Measurements from ENCODE around the gene KCNK5. TPM values are rescaled to one million over a fixed set of nuclear protein-coding genes. Genes with fewer than 3 reads are reported as not detected.

The KCNK5 gene
- total and polyA plus RNA-seq, 9 of the 15 experiments (the other 6 are each of a cell fraction or from before 2014, with no cell fraction given) = 1.5 to 45.8 (median 25.8) TPM

GRCh38 chr6:39199976-39200375 lies 29.3 kb downstream of the KCNK5 start:
- no peak overlapping the region for H2AFZ ChIP-seq (ENCODE audit: low read depth, low read length)
- H4K20me1 ChIP-seq (replicated peaks; ENCODE audit: control insufficient read depth, insufficient read depth, low read length) = peaks cover 98% of the 10 kb centered on the region
- in situ Hi-C loops (cut with MboI) = no loop called here
- no peak overlapping the region for H3K27ac ChIP-seq (ENCODE audit: extremely low read depth, low read depth, low read length)
- 95% methylated on average over 10 of the region's 10 CpGs for WGBS (ENCODE audit: insufficient coverage, low coverage, missing lambda C conversion rate)
- no peak overlapping the region for H3K4me2 ChIP-seq (ENCODE audit: insufficient read depth, low read length)
- H3K9ac ChIP-seq (ENCODE audit: insufficient read depth in 1 of 2, low read depth in 2 of 2, low read length in 2 of 2) = no peak overlapping the region
- BruUV-seq (replicated peaks) = no TSS peak
- TF ChIP-seq TEAD4 (IDR thresholded peaks at IDR 0.05; ENCODE audit: low read length) (no peak), TEAD4 (CRISPR knock-in tag; IDR thresholded peaks at IDR 0.05; ENCODE audit: borderline replicate concordance) (no peak), GABPB2 (CRISPR knock-in tag; conservative IDR thresholded peaks at IDR 0.05) (no peak), HES1 (IDR thresholded peaks at IDR 0.05; ENCODE audit: low read depth) (no peak), TFAP4 (CRISPR knock-in tag; IDR thresholded peaks at IDR 0.05; ENCODE audit: borderline replicate concordance) (no peak), CREM (IDR thresholded peaks at IDR 0.05; ENCODE audit: low read depth) (no peak)
- peaks cover 93% of the 10 kb centered on the region for H3K36me3 ChIP-seq (ENCODE audit: control insufficient read depth, insufficient read depth, low read length)
- ATAC-seq = no peak
- no peak for FAIRE-seq
- H3K27me3 ChIP-seq (ENCODE audit: control insufficient read depth in 2 of 2, insufficient read depth in 2 of 2, low read length in 2 of 2) = no peaks in the 10 kb centered on the region
- no peak for DNase-seq (ENCODE audit: extremely low read depth in 1 of 4, low spot score in 3 of 4)
- ChIA-PET POLR2A (interaction anchor here (0.6 to 2.1 kb wide), 10 partner anchors 8 to 908 kb away, joined by 3 to 10 read pairs (median 4); no protein-coding TSS in a partner anchor), CTCF (ENCODE audit: low intra/inter-chr PET ratio) (no interaction called here)
- H3K4me3 ChIP-seq = no peak overlapping the region
- H3K79me2 ChIP-seq (ENCODE audit: control insufficient read depth, insufficient read depth, low read length) = peaks cover 99% of the 10 kb centered on the region
- peaks cover 41 to 47% of the 10 kb centered on the region in 2 experiments for H3K4me1 ChIP-seq (replicated peaks in 1 of 2; ENCODE audit: control insufficient read depth in 2 of 2, insufficient read depth in 2 of 2, low read length in 2 of 2)
- H3K9me1 ChIP-seq (ENCODE audit: control insufficient read depth, insufficient read depth, low read length) = peaks cover 55% of the 10 kb centered on the region
- no peaks in the 10 kb centered on the region for H3K9me3 ChIP-seq (replicated peaks; ENCODE audit: control insufficient read depth, insufficient read depth, low read depth, low read length)
- intact Hi-C loops (cut with micrococcal nuclease) = no loop called here
